ENCODE results near the gene ABI1.
"Not testable (repeated sequence)": the region's sequence is repeated elsewhere in the genome, so short reads cannot be mapped to it uniquely, and the experiment has no call there.

Gene ABI1

DNA sequence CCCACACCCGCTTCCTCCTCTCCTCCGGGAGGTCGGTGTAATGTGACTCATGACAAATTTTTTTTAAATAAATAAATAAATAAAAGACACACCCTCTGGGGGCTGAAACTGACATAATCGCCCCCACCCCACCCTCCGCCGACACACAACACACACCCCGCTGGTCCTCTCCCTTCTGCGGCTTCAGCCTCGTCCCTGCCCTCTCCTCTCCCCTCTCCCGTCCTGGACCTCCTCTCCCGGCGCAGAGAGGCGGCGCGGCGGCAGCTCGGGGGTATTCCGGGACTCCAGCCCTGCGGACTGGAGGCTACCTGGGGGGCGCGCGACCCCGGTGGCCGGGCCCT lies 686 bp downstream of the ABI1 start:
- peak; percentile 11 for DNase-seq (ENCODE audit: extremely low read depth, low read depth)
- TF ChIP-seq CTCF (IDR thresholded peaks at IDR 0.05; ENCODE audit: low read depth, low read length, missing control alignments), result no peak
- peak overlapping the region; percentile 85 for H3K4me3 ChIP-seq (replicated peaks; ENCODE audit: low read depth, low read length)

- DNase-seq (ENCODE audit: extremely low read depth, low read depth), result no peak
These were observed 1.3 kb downstream of the ABI1 start for GRCh38 chr10:26859241-26860101.

DNA sequence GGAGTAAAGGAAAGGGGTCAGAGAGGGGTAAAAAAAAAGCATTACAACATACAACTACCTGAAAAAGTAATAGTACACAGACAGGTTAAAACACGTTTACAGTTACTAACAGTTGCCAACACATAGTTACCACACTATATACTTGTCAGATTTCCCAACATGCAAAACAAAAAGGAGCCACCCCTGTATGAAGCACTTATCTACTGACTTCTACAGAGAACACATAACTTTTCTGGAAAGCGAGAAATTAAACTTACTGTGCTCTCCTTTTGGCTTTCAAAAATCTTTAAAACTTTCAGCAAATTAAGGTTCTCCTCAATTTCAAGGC lies 2.1 kb downstream of the ABI1 start:
- no peak for DNase-seq (ENCODE audit: extremely low read depth, low read depth)
- no peak for TF ChIP-seq CTCF (IDR thresholded peaks at IDR 0.05; ENCODE audit: low read depth, low read length, missing control alignments)
- H3K4me3 ChIP-seq (replicated peaks; ENCODE audit: low read depth, low read length), result peak overlapping the region; percentile 85

More at GRCh38 chr10:26859241-26860101, 1.3 kb downstream of the ABI1 start:
- peak overlapping the region; percentile 85 for H3K4me3 ChIP-seq (replicated peaks; ENCODE audit: low read depth, low read length)
- no peak for TF ChIP-seq CTCF (IDR thresholded peaks at IDR 0.05; ENCODE audit: low read depth, low read length, missing control alignments)

GRCh38 chr10:26857991-26858706 lies 2.6 kb downstream of the ABI1 start:
- peak overlapping the region; percentile 85 for H3K4me3 ChIP-seq (replicated peaks; ENCODE audit: low read depth, low read length)
- peak; percentile 15 for DNase-seq (ENCODE audit: extremely low read depth, low read depth)

GRCh38 chr10:26857553-26857952 lies 3.2 kb downstream of the ABI1 start:
- not testable (repeated sequence) for DNase-seq (ENCODE audit: extremely low read depth, low read depth); H3K4me3 ChIP-seq (replicated peaks; ENCODE audit: low read depth, low read length)

More at GRCh38 chr10:26857991-26858706, 2.6 kb downstream of the ABI1 start:
- no peak for TF ChIP-seq CTCF (IDR thresholded peaks at IDR 0.05; ENCODE audit: low read depth, low read length, missing control alignments)

DNA sequence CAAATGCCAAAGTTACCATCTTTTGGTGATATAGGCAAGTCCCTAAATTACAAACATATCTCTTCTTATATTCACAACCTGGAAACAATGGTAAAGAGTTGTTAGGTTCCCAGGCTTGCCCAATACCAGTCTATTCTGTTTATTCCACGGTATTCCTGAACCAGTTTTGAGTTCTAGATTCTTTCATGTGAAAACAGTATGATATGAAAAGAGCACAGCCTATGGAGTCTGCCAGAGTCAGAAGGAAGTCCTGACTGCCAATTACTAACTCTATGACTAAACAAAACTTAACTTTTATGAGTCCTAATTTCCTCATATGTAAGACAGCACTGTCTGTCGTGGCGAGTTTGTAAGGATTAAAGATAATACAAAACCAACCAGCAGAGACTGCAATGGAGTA lies 5.6 kb downstream of the ABI1 start:
- TF ChIP-seq CTCF (IDR thresholded peaks at IDR 0.05; ENCODE audit: low read depth, low read length, missing control alignments), result no peak
- no peak overlapping the region for H3K4me3 ChIP-seq (replicated peaks; ENCODE audit: low read depth, low read length)
- DNase-seq (ENCODE audit: extremely low read depth, low read depth), result no peak

- TF ChIP-seq CTCF (IDR thresholded peaks at IDR 0.05; ENCODE audit: low read depth, low read length, missing control alignments), result no peak
- no peak for DNase-seq (ENCODE audit: extremely low read depth, low read depth)
- H3K4me3 ChIP-seq (replicated peaks; ENCODE audit: low read depth, low read length), result no peak overlapping the region
These were observed 6.2 kb downstream of the ABI1 start for GRCh38 chr10:26854524-26854923.
